HEK293 (cell line): Measurements from ENCODE around the gene ITIH3.
A peak's percentile ranks its signal among the peaks of the same experiment; 100 is the strongest.

Experiments used
- CTCF ChIA-PET: fragments of 350-600 bp; formaldehyde crosslinking; extraction: SDS; loops from one replicate; lab custom pipeline; 2021; ENCODE audit warnings: antibody characterized with exemption; lab: Yijun Ruan, JAX
- POLR2A ChIA-PET: fragments of 300-600 bp; formaldehyde crosslinking; extraction: SDS; loops from one replicate; lab custom pipeline; 2020; ENCODE audit warnings: antibody characterized with exemption, inconsistent platforms; lab: Yijun Ruan, JAX
- H3K27ac ChIP-seq: fragments of 200-500 bp; sonication (Bioruptor generic); 2 replicates; pipeline ENCODE4 v1.5.1; 2014; ENCODE audit warnings: low read depth, low read length, control low read depth, inconsistent platforms; ENCODE audit errors: extremely low read depth
- H3K36me3 ChIP-seq, 2 experiments: fragments of 200-500 bp in 1 of 2; sonication (Bioruptor generic) in 1 of 2; 1 replicate in 1 of 2; 2 replicates in 1 of 2; pipeline ENCODE4 v1.5.1; 2014 to 2017; ENCODE audit warnings: inconsistent platforms in 2 of 2, low read length in 2 of 2; ENCODE audit not compliant: control insufficient read depth in 2 of 2, insufficient read depth in 1 of 2
- H3K4me1 ChIP-seq: fragments of 200-500 bp; sonication (Bioruptor generic); 2 replicates; pipeline ENCODE4 v1.5.1; 2014; ENCODE audit warnings: mild to moderate bottlenecking, low read length, inconsistent platforms; ENCODE audit not compliant: control insufficient read depth, insufficient read depth
- H3K4me3 ChIP-seq: 2 replicates; pipeline ENCODE4 v1.5.1; 2011; ENCODE audit warnings: low read depth, mild to moderate bottlenecking, control low read depth, low read length, moderate library complexity
- H3K9me3 ChIP-seq: fragments of 200-500 bp; sonication (Bioruptor generic); 2 replicates; pipeline ENCODE4 v1.5.1; 2014; ENCODE audit warnings: low read depth, low read length, inconsistent platforms; ENCODE audit not compliant: control insufficient read depth, insufficient read depth
- EGR2 ChIP-seq: fragments of 450-650 bp; formaldehyde crosslinking; IDR thresholded peaks from 2 replicates; pipeline ENCODE4 v1.5.1; 2016; ENCODE audit warnings: low read depth, missing biosample characterization, missing genetic modification characterization
- GLI2 ChIP-seq: fragments of 450-650 bp; formaldehyde crosslinking; IDR thresholded peaks from 2 replicates; pipeline ENCODE4; 2017; ENCODE audit warnings: missing biosample characterization, missing genetic modification characterization, low read depth, borderline replicate concordance
- PRDM10 ChIP-seq: fragments of 450-650 bp; formaldehyde crosslinking; IDR thresholded peaks from 2 replicates; pipeline ENCODE4 v1.5.1; 2016; ENCODE audit warnings: missing biosample characterization, missing genetic modification characterization
- SP3 ChIP-seq: fragments of 450-650 bp; formaldehyde crosslinking; IDR thresholded peaks from 2 replicates; pipeline ENCODE4 v1.5.1; 2016; ENCODE audit warnings: missing biosample characterization, missing genetic modification characterization
- ZFHX2 ChIP-seq: fragments of 450-650 bp; formaldehyde crosslinking; conservative IDR thresholded peaks from 2 replicates; pipeline ENCODE4 v1.5.1; 2016; ENCODE audit warnings: missing biosample characterization, missing genetic modification characterization
- ZFP69B ChIP-seq: fragments of 450-650 bp; formaldehyde crosslinking; IDR thresholded peaks from 2 replicates; pipeline ENCODE4 v1.5.1; 2016; ENCODE audit warnings: missing biosample characterization, missing genetic modification characterization
- ZNF112 ChIP-seq: fragments of 450-650 bp; formaldehyde crosslinking; IDR thresholded peaks from 2 replicates; pipeline ENCODE4 v1.5.0; 2017; ENCODE audit warnings: missing biosample characterization, missing genetic modification characterization
- ZNF138 ChIP-seq: fragments of 450-650 bp; formaldehyde crosslinking; IDR thresholded peaks from 2 replicates; pipeline ENCODE4 v1.5.1; 2016; ENCODE audit warnings: missing biosample characterization, missing genetic modification characterization, borderline replicate concordance
- ZNF175 ChIP-seq: fragments of 450-650 bp; formaldehyde crosslinking; IDR thresholded peaks from 2 replicates; pipeline ENCODE4 v1.5.1; 2016; ENCODE audit warnings: missing biosample characterization, missing genetic modification characterization
- ZNF19 ChIP-seq: fragments of 450-650 bp; formaldehyde crosslinking; IDR thresholded peaks from 2 replicates; pipeline ENCODE4; 2016; ENCODE audit warnings: missing biosample characterization, missing genetic modification characterization, low read depth
- ZNF214 ChIP-seq: fragments of 450-650 bp; formaldehyde crosslinking; IDR thresholded peaks from 2 replicates; pipeline ENCODE4 v1.5.1; 2017; ENCODE audit warnings: missing biosample characterization, mild to moderate bottlenecking, missing genetic modification characterization, borderline replicate concordance
- ZNF223 ChIP-seq: fragments of 450-650 bp; formaldehyde crosslinking; IDR thresholded peaks from 2 replicates; pipeline ENCODE4 v1.5.1; 2016; ENCODE audit warnings: missing biosample characterization, missing genetic modification characterization
- ZNF366 ChIP-seq: fragments of 450-650 bp; formaldehyde crosslinking; conservative IDR thresholded peaks from 2 replicates; pipeline ENCODE4 v1.5.1; 2016; ENCODE audit warnings: missing biosample characterization, missing genetic modification characterization
- ZNF521 ChIP-seq: fragments of 450-650 bp; formaldehyde crosslinking; IDR thresholded peaks from 2 replicates; pipeline ENCODE4 v1.5.1; 2017; ENCODE audit warnings: missing biosample characterization, mild to moderate bottlenecking, missing genetic modification characterization
- ZNF530 ChIP-seq: fragments of 450-650 bp; formaldehyde crosslinking; IDR thresholded peaks from 2 replicates; pipeline ENCODE4 v1.5.1; 2016; ENCODE audit warnings: low read depth, missing biosample characterization, missing genetic modification characterization
- ZNF549 ChIP-seq: fragments of 450-650 bp; IDR thresholded peaks from 2 replicates; pipeline ENCODE4 v1.5.1; 2018; ENCODE audit warnings: missing biosample characterization, missing genetic modification characterization, mild to moderate bottlenecking, inconsistent platforms, moderate library complexity
- ZNF610 ChIP-seq: fragments of 450-650 bp; formaldehyde crosslinking; IDR thresholded peaks from 2 replicates; pipeline ENCODE4 v1.5.1; 2016; ENCODE audit warnings: missing biosample characterization, missing genetic modification characterization, borderline replicate concordance
- ZNF707 ChIP-seq: fragments of 450-650 bp; formaldehyde crosslinking; IDR thresholded peaks from 2 replicates; pipeline ENCODE4 v1.5.1; 2016; ENCODE audit warnings: missing biosample characterization, missing genetic modification characterization
- TF ChIP-seq, protein P1 (sequence below): fragments of 450-650 bp; formaldehyde crosslinking; IDR thresholded peaks from 2 replicates; pipeline ENCODE4 v1.5.1; 2016; ENCODE audit warnings: missing biosample characterization, missing genetic modification characterization
- TF ChIP-seq, protein P2 (sequence below): fragments of 450-650 bp; formaldehyde crosslinking; IDR thresholded peaks from 2 replicates; pipeline ENCODE4 v1.5.1; 2017; ENCODE audit warnings: missing biosample characterization, mild to moderate bottlenecking, missing genetic modification characterization, moderate library complexity
- TF ChIP-seq, protein P3 (sequence below): fragments of 450-650 bp; formaldehyde crosslinking; IDR thresholded peaks from 2 replicates; pipeline ENCODE4; 2016; ENCODE audit warnings: missing biosample characterization, missing genetic modification characterization

Gene ITIH3

DNA sequence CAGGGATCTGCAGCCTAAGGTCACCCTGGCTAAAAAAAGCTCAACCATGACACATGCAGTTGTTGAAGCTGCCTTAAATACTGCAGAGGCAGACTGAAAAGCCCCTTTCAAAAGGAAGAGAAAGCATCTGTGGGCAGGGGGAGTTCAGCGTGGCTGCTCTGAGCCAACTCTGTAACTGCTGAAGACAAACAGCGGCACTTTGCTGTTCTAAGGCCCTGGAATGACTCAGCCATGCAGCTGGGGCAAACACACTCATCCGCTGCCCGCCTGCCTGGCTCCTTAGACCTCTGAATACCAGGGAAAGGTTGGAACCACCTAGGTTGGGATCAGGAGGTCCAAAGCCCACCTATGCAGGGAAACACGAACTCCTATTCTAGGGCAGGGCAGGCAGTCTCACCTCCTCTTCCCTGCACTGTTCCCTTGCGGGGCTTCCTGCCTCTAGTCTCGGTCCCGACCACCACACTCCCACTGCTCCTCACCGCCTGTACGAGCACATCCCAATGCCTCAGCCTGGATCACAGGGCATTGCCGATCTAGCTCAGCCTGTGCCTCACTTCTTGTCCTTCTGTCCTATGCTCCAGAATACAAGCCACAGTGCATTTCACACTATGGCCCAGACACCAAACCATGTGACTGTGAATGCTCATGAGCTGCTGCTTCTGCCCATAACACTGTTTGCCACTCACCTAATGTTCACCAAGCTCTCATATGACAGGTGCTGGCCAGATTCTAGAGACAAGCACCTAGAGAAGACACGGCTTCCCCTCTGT is 46.8 kb downstream of the ITIH3 start (continued):
- TF ChIP-seq ZNF530 (tag by site-specific recombination) (no peak), PRDM10 (no peak), ZNF549 (tag by site-specific recombination) (no peak)

DNA sequence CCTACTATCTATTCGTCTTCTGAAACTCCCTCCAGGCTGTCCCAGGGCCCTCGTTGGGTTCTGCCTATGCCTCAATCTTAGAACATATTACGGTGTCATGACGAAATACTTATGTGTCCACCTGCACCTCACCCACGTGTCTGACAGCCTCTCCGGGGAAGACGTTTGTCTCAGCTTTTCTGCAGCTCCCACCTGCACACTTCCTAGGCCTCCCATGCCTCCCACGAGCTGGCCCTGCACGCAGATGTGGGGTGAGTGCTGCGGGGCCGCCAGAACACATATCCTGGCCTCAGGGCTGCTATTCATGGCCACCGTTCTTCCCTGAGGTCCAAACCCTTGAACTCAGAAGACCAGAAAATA is 47.4 kb downstream of the ITIH3 start:
- Histone ChIP-seq H3K36me3 (peaks cover 0 to 40% of the 10 kb centered on the region in 2 experiments; a peak in 1 of 3 replicates), H3K4me3 (no peak overlapping the region), H3K9me3 (no peaks in the 10 kb centered on the region), H3K27ac (no peak overlapping the region), H3K4me1 (no peaks in the 10 kb centered on the region)
- TF ChIP-seq ZFHX2 (tag by site-specific recombination) (0 out of 2 replicates have a peak, but pooled peaks have one; percentile 11), EGR2 (tag by site-specific recombination) (peak; percentile 50; the same call in 1 of the 2 replicates), GLI2 (no peak), ZNF223 (tag by site-specific recombination) (no peak), ZNF175 (tag by site-specific recombination) (no peak), SP3 (tag by site-specific recombination) (no peak), ZFP69B (tag by site-specific recombination) (no peak), ZNF521 (no peak), ZNF138 (tag by site-specific recombination) (no peak)
- TF ChIP-seq, protein P1, sequence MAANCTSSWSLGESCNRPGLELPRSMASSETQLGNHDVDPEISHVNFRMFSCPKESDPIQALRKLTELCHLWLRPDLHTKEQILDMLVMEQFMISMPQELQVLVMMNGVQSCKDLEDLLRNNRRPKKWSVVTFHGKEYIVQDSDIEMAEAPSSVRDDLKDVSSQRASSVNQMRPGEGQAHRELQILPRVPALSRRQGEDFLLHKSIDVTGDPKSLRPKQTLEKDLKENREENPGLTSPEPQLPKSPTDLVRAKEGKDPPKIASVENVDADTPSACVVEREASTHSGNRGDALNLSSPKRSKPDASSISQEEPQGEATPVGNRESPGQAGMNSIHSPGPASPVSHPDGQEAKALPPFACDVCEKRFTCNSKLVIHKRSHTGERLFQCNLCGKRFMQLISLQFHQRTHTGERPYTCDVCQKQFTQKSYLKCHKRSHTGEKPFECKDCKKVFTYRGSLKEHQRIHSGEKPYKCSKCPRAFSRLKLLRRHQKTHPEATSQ (tag by site-specific recombination) = no peak
- TF ChIP-seq, protein P2, sequence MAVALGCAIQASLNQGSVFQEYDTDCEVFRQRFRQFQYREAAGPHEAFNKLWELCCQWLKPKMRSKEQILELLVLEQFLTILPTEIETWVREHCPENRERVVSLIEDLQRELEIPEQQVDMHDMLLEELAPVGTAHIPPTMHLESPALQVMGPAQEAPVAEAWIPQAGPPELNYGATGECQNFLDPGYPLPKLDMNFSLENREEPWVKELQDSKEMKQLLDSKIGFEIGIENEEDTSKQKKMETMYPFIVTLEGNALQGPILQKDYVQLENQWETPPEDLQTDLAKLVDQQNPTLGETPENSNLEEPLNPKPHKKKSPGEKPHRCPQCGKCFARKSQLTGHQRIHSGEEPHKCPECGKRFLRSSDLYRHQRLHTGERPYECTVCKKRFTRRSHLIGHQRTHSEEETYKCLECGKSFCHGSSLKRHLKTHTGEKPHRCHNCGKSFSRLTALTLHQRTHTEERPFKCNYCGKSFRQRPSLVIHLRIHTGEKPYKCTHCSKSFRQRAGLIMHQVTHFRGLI (tag by site-specific recombination) = no peak
- POLR2A ChIA-PET = no interaction called here
- CTCF ChIA-PET = no interaction called here

DNA sequence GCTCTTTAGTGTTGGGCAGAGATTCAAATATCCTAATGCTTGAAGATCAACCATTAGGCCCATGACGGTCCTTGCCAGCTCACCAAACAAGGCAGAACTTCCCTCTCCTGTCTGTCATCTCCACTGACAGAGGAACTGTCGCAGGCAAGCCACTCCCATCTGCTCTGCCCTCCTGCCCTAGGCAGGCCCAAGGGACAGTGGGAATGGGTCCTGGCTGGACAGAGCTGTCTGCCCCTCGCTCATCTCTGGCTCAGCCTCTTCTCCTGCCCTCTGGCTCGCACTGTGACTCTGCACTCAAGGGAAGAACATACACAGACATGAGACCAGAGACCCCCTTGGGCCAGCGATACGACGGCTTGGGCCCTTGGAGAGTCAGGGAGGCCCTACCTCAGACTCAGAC is 47.8 kb downstream of the ITIH3 start:
- H3K9me3 ChIP-seq = no peaks in the 10 kb centered on the region

More for the DNA sequence above, 47.8 kb downstream of the ITIH3 start:
- no peaks in the 10 kb centered on the region for H3K4me1 ChIP-seq
- no peak overlapping the region for H3K4me3 ChIP-seq
- CTCF ChIA-PET = interaction anchor here (0.6 kb wide), 1 partner anchor 43 kb away, joined by 4 read pairs; no protein-coding TSS in a partner anchor
- no peak overlapping the region for H3K27ac ChIP-seq
- peaks cover 0 to 42% of the 10 kb centered on the region in 2 experiments; a peak in 1 of 3 replicates for H3K36me3 ChIP-seq
- TF ChIP-seq, protein P3, sequence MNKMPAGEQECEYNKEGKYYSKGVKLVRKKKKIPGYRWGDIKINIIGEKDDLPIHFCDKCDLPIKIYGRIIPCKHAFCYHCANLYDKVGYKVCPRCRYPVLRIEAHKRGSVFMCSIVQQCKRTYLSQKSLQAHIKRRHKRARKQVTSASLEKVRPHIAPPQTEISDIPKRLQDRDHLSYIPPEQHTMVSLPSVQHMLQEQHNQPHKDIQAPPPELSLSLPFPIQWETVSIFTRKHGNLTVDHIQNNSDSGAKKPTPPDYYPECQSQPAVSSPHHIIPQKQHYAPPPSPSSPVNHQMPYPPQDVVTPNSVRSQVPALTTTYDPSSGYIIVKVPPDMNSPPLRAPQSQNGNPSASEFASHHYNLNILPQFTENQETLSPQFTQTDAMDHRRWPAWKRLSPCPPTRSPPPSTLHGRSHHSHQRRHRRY = no peak
- TF ChIP-seq ZNF707 (tag by site-specific recombination) (no peak), ZNF610 (tag by site-specific recombination) (no peak), ZNF19 (tag by site-specific recombination) (no peak), ZNF366 (tag by site-specific recombination) (no peak), ZNF214 (tag by site-specific recombination) (no peak), ZNF112 (tag by site-specific recombination) (no peak)
- POLR2A ChIA-PET = interaction anchor here (0.6 kb wide), 1 partner anchor 285 kb away, joined by 6 read pairs; no protein-coding TSS in a partner anchor
